Stimulated activated CD8-positive, alpha-beta memory T cell treated with anti-CD3 and anti-CD28 coated beads, Interleukin-7, amount 100 ng/mL, for 24 hours (primary cell): ENCODE results near the gene HOXD12.

Source experiments
- DNase-seq: peaks from one replicate; pipeline ENCODE4 v3.0.0-alpha.2; 2020; ENCODE audit warnings: low read depth

Gene HOXD12

GRCh38 chr2:176093145-176093897, 6.3 kb upstream of the HOXD12 start:
- no peak for DNase-seq

GRCh38 chr2:176093898-176094249, 5.7 kb upstream of the HOXD12 start:
- no peak for DNase-seq

GRCh38 chr2:176094349-176094748, 5.2 kb upstream of the HOXD12 start:
- no peak for DNase-seq

GRCh38 chr2:176095421-176095820, 4.2 kb upstream of the HOXD12 start:
- DNase-seq = no peak

- no peak for DNase-seq
Measured at GRCh38 chr2:176096243-176096985, 3.2 kb upstream of the HOXD12 start.

- peak; percentile 30 for DNase-seq
Measured at GRCh38 chr2:176096986-176097819, 2.4 kb upstream of the HOXD12 start.

GRCh38 chr2:176097820-176098365, 1.7 kb upstream of the HOXD12 start:
- no peak for DNase-seq

- DNase-seq = no peak
Measured at GRCh38 chr2:176098366-176099158, 1.0 kb upstream of the HOXD12 start.

- DNase-seq = no peak
Measured at GRCh38 chr2:176099159-176099727, 352 bp upstream of the HOXD12 start.

GRCh38 chr2:176100547-176101140, 1.0 kb downstream of the HOXD12 start:
- no peak for DNase-seq

- DNase-seq = no peak
Measured at GRCh38 chr2:176101216-176101830, 1.7 kb downstream of the HOXD12 start.

- DNase-seq = no peak
Measured at GRCh38 chr2:176101842-176102241, 2.2 kb downstream of the HOXD12 start.

GRCh38 chr2:176102309-176102866, 2.8 kb downstream of the HOXD12 start:
- no peak for DNase-seq

- DNase-seq = no peak
Measured at GRCh38 chr2:176103194-176103593, 3.6 kb downstream of the HOXD12 start.

- DNase-seq = no peak
Measured at GRCh38 chr2:176103742-176104315, 4.2 kb downstream of the HOXD12 start.

- DNase-seq = no peak
Measured at GRCh38 chr2:176104316-176105077, 4.9 kb downstream of the HOXD12 start.

- no peak for DNase-seq
Measured at GRCh38 chr2:176105078-176105729, 5.6 kb downstream of the HOXD12 start.
